H9 (cell line): ENCODE data around the gene CCDC175. TPM values are rescaled to one million over a fixed set of nuclear protein-coding genes. Genes with fewer than 3 reads are reported as not detected.

ENCODE experiments used
- DNase-seq: peaks from one replicate; pipeline ENCODE4 v3.0.0-alpha.2; 2017
- H2AFZ ChIP-seq: one replicate; pipeline ENCODE4 v1.6.1; 2013; ENCODE audit warnings: mild to moderate bottlenecking, low read length, control low read depth, moderate library complexity
- H2AK5ac ChIP-seq: 2 replicates; pipeline ENCODE4 v1.6.1; 2013; ENCODE audit warnings: low read length, control low read depth, mixed read lengths; ENCODE audit not compliant: insufficient read length
- H2BK120ac ChIP-seq: one replicate; pipeline ENCODE4 v1.6.1; 2013; ENCODE audit warnings: low read depth, mild to moderate bottlenecking, low read length, control low read depth, inconsistent platforms; ENCODE audit not compliant: poor library complexity, severe bottlenecking
- H2BK12ac ChIP-seq: 2 replicates; pipeline ENCODE4 v1.6.1; 2013; ENCODE audit warnings: low read length, control low read depth, mixed read lengths, low read depth; ENCODE audit not compliant: insufficient read length
- H2BK15ac ChIP-seq: 2 replicates; pipeline ENCODE4 v1.6.1; 2013; ENCODE audit warnings: low read depth, low read length, control low read depth
- H2BK20ac ChIP-seq: one replicate; pipeline ENCODE4 v1.6.1; 2013; ENCODE audit warnings: low read depth, mild to moderate bottlenecking, low read length, control low read depth, inconsistent platforms; ENCODE audit not compliant: poor library complexity, severe bottlenecking
- H2BK5ac ChIP-seq: 2 replicates; pipeline ENCODE4 v1.6.1; 2013; ENCODE audit warnings: low read length, control low read depth, mixed read lengths; ENCODE audit not compliant: insufficient read length
- H3K14ac ChIP-seq: 2 replicates; pipeline ENCODE4 v1.6.1; 2013; ENCODE audit warnings: low read length, control low read depth; ENCODE audit not compliant: insufficient read depth
- H3K18ac ChIP-seq: 2 replicates; pipeline ENCODE4 v1.6.1; 2013; ENCODE audit warnings: low read depth, mild to moderate bottlenecking, mixed read lengths, low read length, control low read depth; ENCODE audit not compliant: insufficient read length
- H3K23ac ChIP-seq: 2 replicates; pipeline ENCODE4 v1.6.1; 2013; ENCODE audit warnings: low read length, control low read depth, mixed read lengths, low read depth; ENCODE audit not compliant: insufficient read length
- H3K23me2 ChIP-seq: 2 replicates; pipeline ENCODE4 v1.6.1; 2013; ENCODE audit warnings: low read depth, mild to moderate bottlenecking, mixed read lengths, low read length, control low read depth; ENCODE audit not compliant: insufficient read length, poor library complexity, severe bottlenecking
- H3K27ac ChIP-seq: 2 replicates; pipeline ENCODE4 v1.5.1; 2013; ENCODE audit warnings: low read length, control low read depth, mixed read lengths, low read depth; ENCODE audit not compliant: insufficient read length
- H3K27me3 ChIP-seq: 2 replicates; pipeline ENCODE4 v1.6.1; 2013; ENCODE audit warnings: low read length, control low read depth, inconsistent platforms; ENCODE audit not compliant: insufficient read depth
- H3K4ac ChIP-seq: 2 replicates; pipeline ENCODE4 v1.6.1; 2013; ENCODE audit warnings: low read depth, mild to moderate bottlenecking, control low read depth, inconsistent platforms, low read length, moderate library complexity
- H3K4me1 ChIP-seq: 2 replicates; pipeline ENCODE4 v1.6.1; 2013; ENCODE audit warnings: low read length, control low read depth, inconsistent platforms; ENCODE audit not compliant: insufficient read depth
- H3K4me2 ChIP-seq: 2 replicates; pipeline ENCODE4 v1.6.1; 2013; ENCODE audit warnings: low read length, control low read depth, mixed read lengths; ENCODE audit not compliant: insufficient read length, insufficient read depth
- H3K56ac ChIP-seq: 2 replicates; pipeline ENCODE4 v1.6.1; 2013; ENCODE audit warnings: low read depth, mild to moderate bottlenecking, mixed read lengths, low read length, control low read depth; ENCODE audit not compliant: insufficient read length
- H3K79me1 ChIP-seq: 2 replicates; pipeline ENCODE4 v1.6.1; 2013; ENCODE audit warnings: low read depth, mild to moderate bottlenecking, moderate library complexity, low read length, control low read depth, inconsistent platforms; ENCODE audit not compliant: insufficient read depth, poor library complexity, severe bottlenecking
- H3K79me2 ChIP-seq: 2 replicates; pipeline ENCODE4 v1.6.1; 2013; ENCODE audit warnings: low read length, control low read depth, inconsistent platforms; ENCODE audit not compliant: insufficient read depth
- H3K9ac ChIP-seq: 2 replicates; pipeline ENCODE4 v1.6.1; 2013; ENCODE audit warnings: low read length, control low read depth, mixed read lengths; ENCODE audit not compliant: insufficient read length; ENCODE audit errors: extremely low read depth
- H3K9me3 ChIP-seq: one replicate; pipeline ENCODE4 v1.6.1; 2013; ENCODE audit warnings: low read depth, low read length, inconsistent platforms; ENCODE audit not compliant: control insufficient read depth
- H3T11ph ChIP-seq: one replicate; pipeline ENCODE4 v1.6.1; 2013; ENCODE audit warnings: mild to moderate bottlenecking, low read length, control low read depth, inconsistent platforms
- H4K20me1 ChIP-seq: one replicate; pipeline ENCODE4 v1.6.1; 2013; ENCODE audit not compliant: control insufficient read depth, insufficient read length, insufficient read depth
- H4K5ac ChIP-seq: 2 replicates; pipeline ENCODE4 v1.6.1; 2013; ENCODE audit warnings: low read depth, mild to moderate bottlenecking, mixed read lengths, low read length, control low read depth; ENCODE audit not compliant: insufficient read length
- H4K8ac ChIP-seq: replicated peaks from 2 replicates; pipeline ENCODE4 v1.6.1; 2013; ENCODE audit warnings: low read length, control low read depth, mixed read lengths, low read depth; ENCODE audit not compliant: insufficient read length
- H4K91ac ChIP-seq: 2 replicates; pipeline ENCODE4 v1.6.1; 2013; ENCODE audit warnings: low read depth, mild to moderate bottlenecking, moderate library complexity, mixed read lengths, low read length, control low read depth; ENCODE audit not compliant: insufficient read length
- H3K27ac Mint-ChIP-seq, 3 experiments: 2 replicates in 2 of 3; 3 replicates in 1 of 3; pipeline ENCODE4 v1.8.0; 2020 to 2021; ENCODE audit warnings: mixed read lengths in 3 of 3, mild to moderate bottlenecking in 1 of 3, moderate library complexity in 1 of 3
- H3K27me3 Mint-ChIP-seq: 2 replicates; pipeline ENCODE4 v1.8.0; 2021; ENCODE audit warnings: low read depth, mild to moderate bottlenecking, moderate library complexity, mixed read lengths
- H3K36me3 Mint-ChIP-seq, 3 experiments: 2 replicates in 2 of 3; 3 replicates in 1 of 3; pipeline ENCODE4 v1.8.0; 2020 to 2021; ENCODE audit warnings: low read depth in 3 of 3, mixed read lengths in 3 of 3; ENCODE audit not compliant: insufficient read depth in 1 of 3
- H3K4me1 Mint-ChIP-seq, 2 experiments: 2 replicates each; pipeline ENCODE4 v1.8.0; 2020; ENCODE audit warnings: mixed read lengths in 2 of 2
- H3K4me3 Mint-ChIP-seq, 2 experiments: 2 replicates in 1 of 2; 3 replicates in 1 of 2; pipeline ENCODE4 v1.8.0; 2020 to 2021; ENCODE audit warnings: mild to moderate bottlenecking in 2 of 2, mixed read lengths in 2 of 2, moderate library complexity in 1 of 2
- H3K9me3 Mint-ChIP-seq, 2 experiments: 2 replicates in 1 of 2; 3 replicates in 1 of 2; pipeline ENCODE4 v1.8.0; 2020; ENCODE audit warnings: mild to moderate bottlenecking in 2 of 2, mixed read lengths in 2 of 2, moderate library complexity in 1 of 2
- CTCF ChIP-seq: fragments of 200-600 bp; sonication (generic); conservative IDR thresholded peaks from 3 replicates; pipeline ENCODE4 v1.8.0; 2021; ENCODE audit warnings: antibody characterized with exemption, mild to moderate bottlenecking
- WGBS: extraction: QIAGEN DNeasy Blood & Tissue Kit; methylation state at CpG from one replicate; pipeline ENCODE4 v1.1.7; 2013; ENCODE audit warnings: missing lambda C conversion rate, low lambda C conversion rate, mixed read lengths; ENCODE audit not compliant: insufficient read length; ENCODE audit errors: extremely low coverage; 5-methylcytosine and 5-hydroxymethylcytosine counted together
- total RNA-seq: library from RNA; stranded (reverse); gene quantifications from 2 replicates; pipeline ENCODE4 v1.2.1, GENCODE V29; 2021

CCDC175 gene
- total RNA-seq, 1 experiment from 2014 or later, result 0.09 TPM

DNA sequence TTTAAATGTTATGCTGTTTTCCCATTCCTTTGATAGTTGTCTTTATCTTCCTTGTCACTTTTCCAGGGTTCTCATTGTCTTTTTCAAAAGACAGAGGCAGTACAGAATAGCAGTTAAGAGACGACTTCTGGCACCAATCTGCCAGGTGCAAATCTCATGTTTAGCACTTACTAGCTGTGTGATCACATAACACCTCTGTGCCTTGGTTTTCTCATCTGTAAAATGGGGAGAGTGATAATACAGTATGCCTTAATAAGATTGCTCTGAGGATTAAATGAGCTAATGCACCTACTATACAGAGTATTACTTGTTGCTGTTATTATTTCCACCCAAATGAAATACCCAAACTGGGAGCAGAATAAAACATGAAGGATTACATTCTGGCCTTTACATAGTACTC lies 116.2 kb downstream of the CCDC175 start:
- peaks cover 3% of the 10 kb centered on the region; the same call in 1 of the 2 replicates for H3K27me3 ChIP-seq
- no peak for DNase-seq
- H3K27ac Mint-ChIP-seq, result no peak overlapping the region

More for the DNA sequence above, 116.2 kb downstream of the CCDC175 start:
- no peak for TF ChIP-seq CTCF
- H3K18ac ChIP-seq, result no peak overlapping the region
- H3K14ac ChIP-seq, result no peak overlapping the region
- no peak overlapping the region for H4K8ac ChIP-seq
- H3K79me2 ChIP-seq, result no peaks in the 10 kb centered on the region
- Mint-ChIP-seq H3K4me3 (no peak overlapping the region), H3K9me3 (no peaks in the 10 kb centered on the region; a peak in 1 of 5 replicates), H3K36me3 (peaks cover 3 to 17% (median 9%) of the 10 kb centered on the region in 3 experiments; a peak in 6 of 7 replicates), H3K27me3 (peaks cover 16% of the 10 kb centered on the region), H3K4me1 (peaks cover 7 to 15% of the 10 kb centered on the region in 2 experiments)
- H2BK5ac ChIP-seq, result no peak overlapping the region
- no peak overlapping the region for H2AK5ac ChIP-seq
- H3K4ac ChIP-seq, result no peak overlapping the region
- H3K56ac ChIP-seq, result no peak overlapping the region
- H3K9ac ChIP-seq, result no peak overlapping the region
- no peak overlapping the region for H2BK120ac ChIP-seq
- no peak overlapping the region for H2AFZ ChIP-seq
- H3K23ac ChIP-seq, result no peak overlapping the region
- no peak overlapping the region for H3K4me2 ChIP-seq
- no peaks in the 10 kb centered on the region for H4K20me1 ChIP-seq
- no peak overlapping the region for H2BK15ac ChIP-seq
- H3K23me2 ChIP-seq, result peaks cover 12% of the 10 kb centered on the region
- H2BK20ac ChIP-seq, result no peak overlapping the region
- no peak overlapping the region for H2BK12ac ChIP-seq
- no peaks in the 10 kb centered on the region for H3K79me1 ChIP-seq
- H4K91ac ChIP-seq, result no peak overlapping the region
- H3K4me1 ChIP-seq, result no peaks in the 10 kb centered on the region
- no peak overlapping the region for H3K27ac ChIP-seq
- H4K5ac ChIP-seq, result no peak overlapping the region
- WGBS, result no CpG with 5 or more reads among the region's 1 CpG
- no peaks in the 10 kb centered on the region for H3K9me3 ChIP-seq
- H3T11ph ChIP-seq, result no peak overlapping the region
